Activated naive CD4-positive, alpha-beta T cell treated with anti-CD3 and anti-CD28 coated beads, Interleukin-2, amount 10 ng/mL, durations not matched to agents 7 days and 5 days (primary cell): Measurements from ENCODE around the gene ZSCAN18.
"Not testable (repeated sequence)": the region's sequence is repeated elsewhere in the genome, so short reads cannot be mapped to it uniquely, and the experiment has no call there.

Experiments
- CTCF ChIA-PET: fragments of 350-600 bp; sonication (Branson Sonifier 250); formaldehyde crosslinking; loops from one replicate; lab custom pipeline; 2021; ENCODE audit warnings: antibody characterized with exemption; lab: Charles Lee
- DNase-seq: peaks from one replicate; pipeline ENCODE4 v3.0.0-alpha.2; 2020
- H3K27ac Mint-ChIP-seq: one replicate; pipeline ENCODE4 v1.8.0; 2021; ENCODE audit warnings: mild to moderate bottlenecking, moderate library complexity, mixed read lengths
- H3K27me3 Mint-ChIP-seq: one replicate; pipeline ENCODE4 v1.8.0; 2021; ENCODE audit warnings: mild to moderate bottlenecking, mixed read lengths
- H3K36me3 Mint-ChIP-seq: one replicate; pipeline ENCODE4 v1.8.0; 2021; ENCODE audit warnings: mixed read lengths
- H3K4me1 Mint-ChIP-seq: one replicate; pipeline ENCODE4 v1.8.0; 2021; ENCODE audit warnings: mixed read lengths
- H3K4me3 Mint-ChIP-seq: one replicate; pipeline ENCODE4 v1.8.0; 2021; ENCODE audit warnings: mild to moderate bottlenecking, moderate library complexity, mixed read lengths
- H3K9me3 Mint-ChIP-seq: one replicate; pipeline ENCODE4 v1.8.0; 2021; ENCODE audit warnings: mixed read lengths

The ZSCAN18 gene

GRCh38 chr19:58097781-58098681, at the start of gene ZSCAN18:
TSS of gene ZSCAN18 (minus strand) at chr19:58098231. CDS start at chr19:58090267, 7,964 bp downstream.
- Mint-ChIP-seq H3K9me3 (peaks cover 45% of the 10 kb centered on the region), H3K4me3 (peak within 1 kb of the TSS; percentile 82), H3K27ac (peak within 1 kb of the TSS; percentile 90), H3K4me1 (peaks cover 12% of the 10 kb centered on the region), H3K36me3 (peaks cover 16% of the 10 kb centered on the region), H3K27me3 (no peaks in the 10 kb centered on the region)
- CTCF ChIA-PET: no interaction called here
- DNase-seq: peak; percentile 95

- H3K4me3 Mint-ChIP-seq, DNase-seq, CTCF ChIA-PET, H3K27me3 Mint-ChIP-seq, H3K27ac Mint-ChIP-seq: not testable (repeated sequence)
- Mint-ChIP-seq H3K9me3 (peaks cover 38% of the 10 kb centered on the region), H3K36me3 (peaks cover 33% of the 10 kb centered on the region), H3K4me1 (peaks cover 14% of the 10 kb centered on the region)
These were observed 49.4 kb upstream of the ZSCAN18 start for GRCh38 chr19:58147475-58147874.

DNA sequence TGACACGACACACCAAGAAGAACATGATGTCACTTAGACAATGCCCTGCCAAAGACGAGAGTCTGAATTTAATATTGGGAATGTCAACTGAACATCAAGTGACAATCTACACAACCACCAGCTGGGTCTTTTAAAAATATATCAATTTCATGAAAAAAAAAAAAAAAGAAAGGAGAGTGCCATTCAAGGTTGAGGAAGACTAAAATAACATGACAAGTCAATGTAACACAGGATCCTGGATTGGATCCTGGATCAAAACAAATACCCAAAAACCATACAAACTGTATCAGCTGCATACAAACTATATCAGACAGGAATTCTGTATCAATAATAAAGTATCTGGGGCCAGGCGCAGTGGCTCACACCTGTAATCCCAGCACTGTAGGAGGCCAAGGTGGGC, 47.8 kb upstream of the ZSCAN18 start:
- CTCF ChIA-PET: no interaction called here
- Mint-ChIP-seq H3K4me3 (no peak overlapping the region), H3K27me3 (no peaks in the 10 kb centered on the region), H3K4me1 (peaks cover 11% of the 10 kb centered on the region), H3K36me3 (peaks cover 37% of the 10 kb centered on the region), H3K9me3 (peaks cover 36% of the 10 kb centered on the region), H3K27ac (no peak overlapping the region)
- no peak for DNase-seq

- CTCF ChIA-PET: no interaction called here
- H3K36me3 Mint-ChIP-seq: peaks cover 69% of the 10 kb centered on the region
- no peaks in the 10 kb centered on the region for H3K27me3 Mint-ChIP-seq
- peaks cover 68% of the 10 kb centered on the region for H3K9me3 Mint-ChIP-seq
- no peak for DNase-seq
- no peaks in the 10 kb centered on the region for H3K4me1 Mint-ChIP-seq
- no peak overlapping the region for H3K27ac Mint-ChIP-seq
- H3K4me3 Mint-ChIP-seq: no peak overlapping the region
These were observed 36.2 kb upstream of the ZSCAN18 start for GRCh38 chr19:58134244-58134643.

- CTCF ChIA-PET: no interaction called here
- no peak for DNase-seq
- H3K27me3 Mint-ChIP-seq: no peaks in the 10 kb centered on the region
- peaks cover 82% of the 10 kb centered on the region for H3K9me3 Mint-ChIP-seq
- H3K4me3 Mint-ChIP-seq: no peak overlapping the region
- H3K4me1 Mint-ChIP-seq: no peaks in the 10 kb centered on the region
- peaks cover 62% of the 10 kb centered on the region for H3K36me3 Mint-ChIP-seq
- H3K27ac Mint-ChIP-seq: no peak overlapping the region
These were observed 31.3 kb upstream of the ZSCAN18 start for GRCh38 chr19:58129284-58129683.

DNA sequence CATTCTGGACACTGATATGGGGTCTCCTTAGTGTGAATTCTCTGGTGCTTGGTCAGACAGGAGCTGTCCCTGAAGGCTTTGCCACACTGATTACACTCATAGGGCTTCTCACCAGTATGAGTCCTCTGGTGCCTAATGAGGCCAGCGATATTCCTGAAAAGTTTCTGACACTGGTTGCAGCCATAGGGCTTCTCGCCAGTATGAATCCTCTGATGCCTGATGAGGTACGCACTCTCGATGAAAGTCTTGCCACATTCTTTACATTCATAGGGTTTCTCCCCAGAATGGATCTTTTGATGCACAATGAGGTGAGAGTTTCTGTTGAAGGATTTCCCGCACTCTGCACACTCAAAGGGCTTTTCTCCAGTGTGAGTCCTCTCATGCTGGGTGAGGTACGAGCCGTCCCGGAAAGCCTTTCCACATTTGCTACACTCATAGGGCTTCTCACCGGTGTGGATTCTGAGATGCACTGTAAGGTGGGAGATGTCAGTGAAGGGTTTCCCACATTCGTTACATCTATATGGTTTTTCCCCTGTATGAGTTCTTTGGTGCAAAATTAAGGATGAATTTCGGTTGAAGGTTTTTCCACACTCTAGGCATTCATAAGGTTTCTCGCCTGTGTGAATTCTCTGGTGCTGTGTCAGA, 30.1 kb upstream of the ZSCAN18 start:
- no peaks in the 10 kb centered on the region for H3K27me3 Mint-ChIP-seq
- CTCF ChIA-PET: no interaction called here
- peaks cover 81% of the 10 kb centered on the region for H3K9me3 Mint-ChIP-seq
- H3K36me3 Mint-ChIP-seq: peaks cover 51% of the 10 kb centered on the region
- no peak overlapping the region for H3K27ac Mint-ChIP-seq
- H3K4me1 Mint-ChIP-seq: no peaks in the 10 kb centered on the region
- no peak overlapping the region for H3K4me3 Mint-ChIP-seq
- DNase-seq: no peak

DNA sequence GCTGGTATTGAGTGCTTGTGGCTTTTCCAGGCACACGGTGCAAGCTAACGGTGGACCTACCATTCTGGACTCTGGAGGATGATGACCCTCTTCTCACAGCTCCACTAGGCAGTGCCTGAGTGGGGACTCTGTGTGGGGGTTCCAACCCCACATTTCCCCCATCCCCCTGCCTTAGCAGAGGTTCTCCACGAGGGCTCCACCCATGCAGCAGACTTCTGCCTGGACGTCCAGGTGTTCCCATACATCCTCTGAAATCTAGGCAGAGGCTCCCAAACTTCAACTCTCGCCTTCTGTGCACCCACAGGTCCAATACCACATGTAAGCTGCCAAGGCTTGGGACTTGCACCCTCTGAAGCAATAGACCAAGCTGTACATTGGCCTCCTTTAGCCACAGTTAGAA, 25.3 kb upstream of the ZSCAN18 start:
- H3K27me3 Mint-ChIP-seq: no peaks in the 10 kb centered on the region
- CTCF ChIA-PET: no interaction called here
- peaks cover 84% of the 10 kb centered on the region for H3K9me3 Mint-ChIP-seq
- no peak overlapping the region for H3K4me3 Mint-ChIP-seq
- H3K36me3 Mint-ChIP-seq: peaks cover 19% of the 10 kb centered on the region
- DNase-seq: no peak
- no peak overlapping the region for H3K27ac Mint-ChIP-seq
- peaks cover 3% of the 10 kb centered on the region for H3K4me1 Mint-ChIP-seq

- Mint-ChIP-seq H3K36me3 (peaks cover 15% of the 10 kb centered on the region), H3K4me1 (peaks cover 10% of the 10 kb centered on the region), H3K27me3 (peaks cover 8% of the 10 kb centered on the region), H3K4me3 (no peak overlapping the region), H3K27ac (no peak overlapping the region), H3K9me3 (peaks cover 77% of the 10 kb centered on the region)
- no peak for DNase-seq
- CTCF ChIA-PET: no interaction called here
These were observed 21.1 kb upstream of the ZSCAN18 start for GRCh38 chr19:58118979-58119733.

DNA sequence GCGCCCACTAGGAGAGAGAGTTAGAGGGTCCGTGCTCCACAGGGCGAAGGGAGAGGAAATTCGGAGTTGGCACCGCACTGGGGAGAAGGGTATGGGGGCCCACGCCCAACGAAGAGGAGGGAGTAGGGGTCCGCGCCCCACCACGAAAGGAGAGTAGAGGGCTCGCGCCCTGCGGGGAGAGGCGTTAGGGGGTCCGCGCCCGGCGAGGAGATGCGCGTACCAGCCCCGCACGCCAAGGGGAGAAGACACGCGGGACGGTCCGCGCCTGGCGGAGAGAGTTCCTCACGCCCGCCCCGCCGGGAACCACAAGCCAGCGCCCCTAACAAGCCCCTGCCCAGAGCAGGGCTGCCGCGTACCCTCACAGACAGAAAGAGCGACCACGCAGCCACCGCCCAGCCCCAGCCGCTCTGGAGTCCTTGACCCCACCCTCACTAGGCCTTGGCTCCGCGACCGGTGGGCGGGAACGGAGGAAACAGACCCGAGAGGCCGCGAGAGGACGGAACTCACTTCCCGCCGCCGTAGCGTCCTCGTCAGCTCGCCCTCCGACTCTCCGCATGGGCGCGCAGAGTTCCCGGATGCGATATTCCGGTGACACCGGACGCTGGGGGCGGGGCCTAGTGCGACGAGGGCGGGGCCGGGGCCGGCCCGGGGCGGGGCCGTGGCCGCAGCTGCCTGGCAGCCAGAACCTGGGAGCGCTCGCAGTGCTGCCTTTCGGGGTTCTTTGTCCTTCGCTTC, 20.0 kb upstream of the ZSCAN18 start:
- Mint-ChIP-seq H3K9me3 (peaks cover 74% of the 10 kb centered on the region), H3K4me3 (no peak overlapping the region), H3K27me3 (peaks cover 8% of the 10 kb centered on the region), H3K27ac (no peak overlapping the region), H3K36me3 (peaks cover 16% of the 10 kb centered on the region), H3K4me1 (peaks cover 10% of the 10 kb centered on the region)
- CTCF ChIA-PET: no interaction called here
- no peak for DNase-seq

- H3K9me3 Mint-ChIP-seq: peaks cover 62% of the 10 kb centered on the region
- H3K27me3 Mint-ChIP-seq: no peaks in the 10 kb centered on the region
- DNase-seq: no peak
- CTCF ChIA-PET: no interaction called here
- H3K27ac Mint-ChIP-seq: no peak overlapping the region
- no peak overlapping the region for H3K4me3 Mint-ChIP-seq
- peaks cover 14% of the 10 kb centered on the region for H3K36me3 Mint-ChIP-seq
- no peaks in the 10 kb centered on the region for H3K4me1 Mint-ChIP-seq
These were observed 10.5 kb upstream of the ZSCAN18 start for GRCh38 chr19:58108546-58108817.

- no peaks in the 10 kb centered on the region for H3K27me3 Mint-ChIP-seq
- H3K36me3 Mint-ChIP-seq: peaks cover 13% of the 10 kb centered on the region
- CTCF ChIA-PET: no interaction called here
- no peak overlapping the region for H3K27ac Mint-ChIP-seq
- H3K4me1 Mint-ChIP-seq: no peaks in the 10 kb centered on the region
- peaks cover 61% of the 10 kb centered on the region for H3K9me3 Mint-ChIP-seq
- no peak for DNase-seq
- H3K4me3 Mint-ChIP-seq: no peak overlapping the region
These were observed 9.9 kb upstream of the ZSCAN18 start for GRCh38 chr19:58107778-58108545.

DNA sequence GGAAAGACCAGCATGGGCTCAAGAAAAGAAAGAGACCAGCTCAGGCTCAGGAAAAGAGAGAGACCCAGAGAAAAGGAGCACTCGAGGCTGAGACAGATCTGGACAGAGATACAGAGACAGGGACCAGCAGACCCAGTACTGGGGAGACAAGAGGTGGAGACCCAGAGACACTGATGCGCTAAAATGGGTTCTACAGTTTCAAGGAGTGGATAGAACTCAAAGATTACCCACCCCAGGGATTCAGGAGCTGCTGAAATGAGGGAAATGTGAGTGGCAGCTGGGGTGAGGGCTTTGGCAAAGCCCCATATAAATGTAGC, 609 bp upstream of the ZSCAN18 start:
- CTCF ChIA-PET: no interaction called here
- Mint-ChIP-seq H3K36me3 (peaks cover 16% of the 10 kb centered on the region), H3K27me3 (no peaks in the 10 kb centered on the region), H3K4me1 (peaks cover 12% of the 10 kb centered on the region), H3K27ac (peak overlapping the region; percentile 90), H3K4me3 (peak overlapping the region; percentile 82), H3K9me3 (peaks cover 46% of the 10 kb centered on the region)
- DNase-seq: no peak

DNA sequence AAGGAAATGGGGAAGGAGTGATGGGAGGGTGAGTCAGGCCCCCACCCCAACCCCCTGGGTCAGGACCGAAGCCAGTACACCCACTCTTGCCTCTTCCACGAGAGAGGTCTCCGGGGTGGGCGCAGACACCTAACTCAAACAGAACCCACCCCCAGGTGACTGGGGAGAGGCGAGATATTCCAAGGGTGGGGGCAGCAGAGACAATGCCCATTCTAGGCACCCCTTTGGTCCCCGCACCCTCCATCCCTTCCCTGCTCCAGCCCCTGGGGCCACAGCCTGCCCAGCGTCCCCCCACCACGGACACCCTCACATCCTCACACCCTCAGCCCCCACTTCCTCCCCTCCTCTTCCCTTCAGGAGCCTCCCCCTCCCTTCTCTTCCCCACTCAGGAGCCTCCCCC, 682 bp downstream of the ZSCAN18 start:
- Mint-ChIP-seq H3K9me3 (peaks cover 47% of the 10 kb centered on the region), H3K27ac (no peak overlapping the region), H3K36me3 (peaks cover 16% of the 10 kb centered on the region), H3K4me3 (peak overlapping the region; percentile 61), H3K4me1 (peaks cover 12% of the 10 kb centered on the region), H3K27me3 (no peaks in the 10 kb centered on the region)
- CTCF ChIA-PET: no interaction called here
- DNase-seq: no peak
